ENCODE measurements around the gene UBE3B. TPM values are rescaled to one million over a fixed set of nuclear protein-coding genes. Genes with fewer than 3 reads are reported as not detected.
A peak's percentile ranks its signal among the peaks of the same experiment; 100 is the strongest.

Gene UBE3B
- polyA plus RNA-seq, 1 experiment = 43.9 TPM

GRCh38 chr12:109432431-109432830 is 45.0 kb upstream of the UBE3B start:
- no peak for DNase-seq (ENCODE audit: low read depth)
- TF ChIP-seq CTCF (IDR thresholded peaks at IDR 0.05; ENCODE audit: insufficient read depth, low read depth, low read length) = no peak
- CTCF ChIA-PET = interaction anchor here (0.8 to 5.7 kb wide), 19 partner anchors 10 to 344 kb away, joined by 3 to 40 read pairs (median 5); partner anchors contain the start of genes KCTD10 and UBE3B
- Histone ChIP-seq H3K27me3 (ENCODE audit: control insufficient read depth, insufficient read depth, low read length) (no peaks in the 10 kb centered on the region), H3K36me3 (ENCODE audit: control insufficient read depth, insufficient read depth, low read length) (no peaks in the 10 kb centered on the region), H3K4me3 (ENCODE audit: low read depth, low read length) (no peak overlapping the region)
- POLR2A ChIA-PET = interaction anchor here (0.6 kb wide), 1 partner anchor 151 kb away, joined by 3 read pairs; no protein-coding TSS in a partner anchor

- no peak overlapping the region for H3K4me3 ChIP-seq (ENCODE audit: low read depth, low read length)
- no peaks in the 10 kb centered on the region for H3K36me3 ChIP-seq (ENCODE audit: control insufficient read depth, insufficient read depth, low read length)
- no peak for DNase-seq (ENCODE audit: low read depth)
- POLR2A ChIA-PET = interaction anchor here (0.6 kb wide), 1 partner anchor 151 kb away, joined by 3 read pairs; no protein-coding TSS in a partner anchor
- no peaks in the 10 kb centered on the region for H3K27me3 ChIP-seq (ENCODE audit: control insufficient read depth, insufficient read depth, low read length)
- CTCF ChIA-PET = interaction anchor here (0.6 to 5.7 kb wide), 25 partner anchors 9 to 748 kb away, joined by 3 to 40 read pairs (median 4); partner anchors contain the start of genes KCTD10 and UBE3B
- TF ChIP-seq CTCF (IDR thresholded peaks at IDR 0.05; ENCODE audit: insufficient read depth, low read depth, low read length) = peak; percentile 94
Measured at GRCh38 chr12:109432842-109433304, 44.6 kb upstream of the UBE3B start.

GRCh38 chr12:109433618-109434017 is 43.8 kb upstream of the UBE3B start:
- TF ChIP-seq CTCF (IDR thresholded peaks at IDR 0.05; ENCODE audit: insufficient read depth, low read depth, low read length) = peak; percentile 34; the same call in 1 of the 2 replicates
- DNase-seq (ENCODE audit: low read depth) = no peak
- Histone ChIP-seq H3K27me3 (ENCODE audit: control insufficient read depth, insufficient read depth, low read length) (no peaks in the 10 kb centered on the region), H3K4me3 (ENCODE audit: low read depth, low read length) (no peak overlapping the region), H3K36me3 (ENCODE audit: control insufficient read depth, insufficient read depth, low read length) (no peaks in the 10 kb centered on the region)
- CTCF ChIA-PET = interaction anchor here (0.6 to 5.7 kb wide), 21 partner anchors 8 to 748 kb away, joined by 3 to 40 read pairs (median 5); partner anchors contain the start of genes KCTD10 and UBE3B
- POLR2A ChIA-PET = no interaction called here

DNA sequence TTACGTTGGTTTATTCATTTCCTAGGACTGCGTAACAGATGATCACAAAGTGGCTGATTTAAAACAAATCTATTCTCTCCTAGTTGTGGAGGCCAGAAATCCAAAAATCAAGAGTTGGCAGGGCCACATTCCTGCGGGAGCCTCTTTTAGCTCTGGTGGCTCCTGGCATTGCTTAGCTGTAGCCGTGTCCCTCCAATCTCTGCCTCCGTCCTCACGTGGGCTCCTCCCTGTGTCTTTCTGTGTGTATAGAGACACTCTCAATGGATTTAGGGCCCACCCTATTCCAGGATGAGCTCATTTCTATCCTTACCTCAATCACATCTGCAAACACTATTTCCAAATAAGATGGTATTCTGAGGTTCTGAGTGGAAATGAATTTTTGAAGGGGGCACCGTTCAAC is 42.9 kb upstream of the UBE3B start:
- H3K4me3 ChIP-seq (ENCODE audit: low read depth, low read length) = no peak overlapping the region
- CTCF ChIA-PET = interaction anchor here (0.9 to 5.7 kb wide), 5 partner anchors 15 to 53 kb away, joined by 3 to 40 read pairs (median 5); partner anchors contain the start of genes KCTD10 and UBE3B
- H3K27me3 ChIP-seq (ENCODE audit: control insufficient read depth, insufficient read depth, low read length) = no peaks in the 10 kb centered on the region
- no peaks in the 10 kb centered on the region for H3K36me3 ChIP-seq (ENCODE audit: control insufficient read depth, insufficient read depth, low read length)
- POLR2A ChIA-PET = no interaction called here
- no peak for TF ChIP-seq CTCF (IDR thresholded peaks at IDR 0.05; ENCODE audit: insufficient read depth, low read depth, low read length)
- DNase-seq (ENCODE audit: low read depth) = no peak

- no peak overlapping the region for H3K4me3 ChIP-seq (ENCODE audit: low read depth, low read length)
- no peak for DNase-seq (ENCODE audit: low read depth)
- ChIA-PET POLR2A (no interaction called here), CTCF (interaction anchor here (0.9 to 5.7 kb wide), 5 partner anchors 8 to 55 kb away, joined by 3 to 40 read pairs (median 5); partner anchors contain the start of genes KCTD10 and UBE3B)
- no peaks in the 10 kb centered on the region for H3K27me3 ChIP-seq (ENCODE audit: control insufficient read depth, insufficient read depth, low read length)
- TF ChIP-seq CTCF (IDR thresholded peaks at IDR 0.05; ENCODE audit: insufficient read depth, low read depth, low read length) = no peak
- H3K36me3 ChIP-seq (ENCODE audit: control insufficient read depth, insufficient read depth, low read length) = no peaks in the 10 kb centered on the region
Measured at GRCh38 chr12:109435428-109436187, 41.8 kb upstream of the UBE3B start.
